Cardiac muscle cell (in vitro differentiated cells and primary cell): ENCODE results near the gene ZNRF3. TPM values are rescaled to one million over a fixed set of nuclear protein-coding genes. Genes with fewer than 3 reads are reported as not detected.

Source experiments
- DNase-seq, 2 donors: peaks; one replicate each; pipeline versions ENCODE4 v3.0.0 to v3.0.0-alpha.2; 2010 to 2017; ENCODE audit warnings: low read depth in 1 of 2, low spot score in 1 of 2
- H3K27ac ChIP-seq: fragments of 200-600 bp; sonication (generic); 2 replicates; pipeline ENCODE4 v1.5.1; 2016
- H3K27me3 ChIP-seq: fragments of 200-600 bp; sonication (generic); 2 replicates; pipeline ENCODE4 v1.6.0; 2016; ENCODE audit warnings: control low read depth
- H3K36me3 ChIP-seq: fragments of 200-600 bp; sonication (generic); 2 replicates; pipeline ENCODE4 v1.5.1; 2016; ENCODE audit warnings: control low read depth
- H3K4me1 ChIP-seq: fragments of 200-600 bp; sonication (generic); 2 replicates; pipeline ENCODE4 v1.8.1; 2017; ENCODE audit warnings: low read depth, mild to moderate bottlenecking, mixed run types
- H3K4me3 ChIP-seq: fragments of 200-600 bp; sonication (generic); 2 replicates; pipeline ENCODE4 v1.5.1; 2016; ENCODE audit warnings: mild to moderate bottlenecking
- H3K9me3 ChIP-seq: fragments of 200-600 bp; sonication (generic); 2 replicates; pipeline ENCODE4 v1.5.1; 2017; ENCODE audit warnings: low read depth, mild to moderate bottlenecking, control low read depth
- polyA plus RNA-seq: library from polyadenylated mRNA; unstranded; fragments of >200 nt; fragmentation: Nextera tagmentation; extraction: Ambion mirVana; gene quantifications from 2 replicates; pipeline ENCODE4 v1.2.1, GENCODE V29; 2016
- total RNA-seq: library from RNA; depleted of rRNA; stranded (reverse); fragments of >200 nt; gene quantifications from 2 replicates; pipeline ENCODE4 v1.2.3, GENCODE V29; 2016
- TF ChIP-seq, protein P1 (sequence below): IDR thresholded peaks from 2 replicates; pipeline ENCODE4 v1.5.1; 2012; ENCODE audit warnings: low read depth, mild to moderate bottlenecking, low read length

The ZNRF3 gene
- total and polyA plus RNA-seq, 2 experiments from 2014 or later: 23.8 to 40.4 TPM

DNA sequence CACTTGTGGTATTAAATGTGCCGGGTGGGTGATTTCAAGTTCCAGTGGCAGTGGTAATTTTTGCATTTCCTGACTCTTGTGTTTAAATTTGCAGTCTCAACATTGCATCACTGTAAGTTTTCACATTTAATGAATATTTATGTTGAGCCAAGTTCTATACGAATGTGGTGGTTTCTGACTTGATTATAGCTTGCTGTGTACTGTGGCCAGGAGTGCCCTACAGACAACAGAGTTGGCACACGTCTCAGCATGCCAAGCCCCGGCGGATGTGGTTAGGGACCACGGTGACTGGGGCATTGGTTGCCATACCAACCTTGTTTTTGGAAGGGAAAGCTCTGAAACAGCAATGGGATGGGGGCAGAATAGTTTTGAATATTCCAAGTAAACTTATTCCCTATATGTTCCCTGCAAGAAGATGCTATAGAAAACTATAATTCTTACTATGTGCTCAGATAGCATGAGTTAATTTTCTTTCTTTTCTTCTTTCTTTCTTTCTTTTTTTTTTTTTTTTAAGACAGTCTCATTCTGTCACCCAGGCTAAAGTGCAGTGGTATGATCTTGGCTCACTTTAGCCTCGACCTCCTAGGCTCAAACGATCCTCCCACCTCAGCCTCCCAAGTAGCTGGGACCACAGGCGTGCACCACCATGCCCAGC is 16.0 kb downstream of the ZNRF3 start:
- Histone ChIP-seq H3K4me1 (peaks cover 49% of the 10 kb centered on the region), H3K27me3 (no peaks in the 10 kb centered on the region), H3K27ac (no peak overlapping the region), H3K36me3 (no peaks in the 10 kb centered on the region), H3K4me3 (no peak overlapping the region), H3K9me3 (no peaks in the 10 kb centered on the region)
- TF ChIP-seq, protein P1, sequence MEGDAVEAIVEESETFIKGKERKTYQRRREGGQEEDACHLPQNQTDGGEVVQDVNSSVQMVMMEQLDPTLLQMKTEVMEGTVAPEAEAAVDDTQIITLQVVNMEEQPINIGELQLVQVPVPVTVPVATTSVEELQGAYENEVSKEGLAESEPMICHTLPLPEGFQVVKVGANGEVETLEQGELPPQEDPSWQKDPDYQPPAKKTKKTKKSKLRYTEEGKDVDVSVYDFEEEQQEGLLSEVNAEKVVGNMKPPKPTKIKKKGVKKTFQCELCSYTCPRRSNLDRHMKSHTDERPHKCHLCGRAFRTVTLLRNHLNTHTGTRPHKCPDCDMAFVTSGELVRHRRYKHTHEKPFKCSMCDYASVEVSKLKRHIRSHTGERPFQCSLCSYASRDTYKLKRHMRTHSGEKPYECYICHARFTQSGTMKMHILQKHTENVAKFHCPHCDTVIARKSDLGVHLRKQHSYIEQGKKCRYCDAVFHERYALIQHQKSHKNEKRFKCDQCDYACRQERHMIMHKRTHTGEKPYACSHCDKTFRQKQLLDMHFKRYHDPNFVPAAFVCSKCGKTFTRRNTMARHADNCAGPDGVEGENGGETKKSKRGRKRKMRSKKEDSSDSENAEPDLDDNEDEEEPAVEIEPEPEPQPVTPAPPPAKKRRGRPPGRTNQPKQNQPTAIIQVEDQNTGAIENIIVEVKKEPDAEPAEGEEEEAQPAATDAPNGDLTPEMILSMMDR: no peak
- DNase-seq: no peak

DNA sequence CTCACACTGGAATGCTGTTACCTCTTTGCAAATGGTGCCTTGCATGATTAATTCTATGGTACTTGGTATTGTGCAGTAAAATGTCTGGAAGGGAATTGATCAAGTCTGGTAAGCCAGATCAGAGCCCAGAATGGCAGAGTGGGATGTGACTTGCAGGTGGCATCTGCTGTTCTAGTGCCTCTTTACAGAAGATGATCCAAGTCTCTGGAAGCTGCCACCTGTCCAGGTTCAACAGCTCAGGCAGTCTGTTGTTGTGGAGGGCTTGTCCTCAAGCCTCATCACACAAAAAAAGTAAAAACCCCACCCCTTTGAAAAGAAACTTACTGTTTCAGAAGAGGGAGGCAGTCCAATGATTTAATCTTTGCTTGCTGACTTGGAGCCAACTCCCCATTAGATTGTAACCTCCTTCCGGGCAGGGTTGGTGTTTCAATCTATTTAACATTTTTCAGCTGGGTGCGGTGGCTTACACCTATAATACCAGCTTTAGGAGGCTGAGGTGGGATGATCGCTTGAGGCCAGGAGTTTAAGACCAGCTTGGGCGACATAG is 17.1 kb downstream of the ZNRF3 start:
- TF ChIP-seq, protein P1: no peak
- H3K4me1 ChIP-seq: peaks cover 50% of the 10 kb centered on the region
- no peak overlapping the region for H3K27ac ChIP-seq
- no peak overlapping the region for H3K4me3 ChIP-seq
- no peak for DNase-seq
- no peaks in the 10 kb centered on the region for H3K27me3 ChIP-seq
- H3K36me3 ChIP-seq: no peaks in the 10 kb centered on the region
- no peaks in the 10 kb centered on the region for H3K9me3 ChIP-seq

DNA sequence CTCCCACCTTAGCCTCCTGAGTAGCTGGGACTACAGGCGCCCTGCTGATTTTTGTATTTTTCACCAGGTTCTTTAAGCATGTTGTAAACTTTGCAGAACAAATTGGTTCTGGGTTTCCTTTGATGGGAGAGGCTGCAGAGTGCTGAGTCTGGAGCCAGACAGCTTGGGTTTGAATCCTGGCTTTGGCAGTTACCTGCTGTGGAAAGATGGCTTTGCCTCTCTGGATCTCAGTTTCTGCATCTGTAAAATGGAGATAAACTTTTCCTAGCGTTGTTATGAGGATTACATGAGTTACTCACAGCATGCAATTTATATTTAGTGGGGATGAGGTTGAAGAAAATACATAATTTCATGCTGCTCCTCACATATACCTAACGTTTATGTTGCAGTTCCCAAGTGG is 19.1 kb downstream of the ZNRF3 start:
- Histone ChIP-seq H3K27ac (peak overlapping the region; percentile 94), H3K4me3 (no peak overlapping the region), H3K9me3 (no peaks in the 10 kb centered on the region), H3K27me3 (no peaks in the 10 kb centered on the region), H3K4me1 (peaks cover 55% of the 10 kb centered on the region), H3K36me3 (no peaks in the 10 kb centered on the region)
- TF ChIP-seq, protein P1: no peak
- DNase-seq: no peak

- Histone ChIP-seq H3K4me3 (no peak overlapping the region), H3K9me3 (no peaks in the 10 kb centered on the region), H3K27ac (peak overlapping the region; percentile 94), H3K4me1 (peaks cover 57% of the 10 kb centered on the region), H3K36me3 (no peaks in the 10 kb centered on the region), H3K27me3 (no peaks in the 10 kb centered on the region)
- DNase-seq: no peak
- TF ChIP-seq, protein P1: no peak
Measured at GRCh38 chr22:28903080-28903479, 19.7 kb downstream of the ZNRF3 start.

DNA sequence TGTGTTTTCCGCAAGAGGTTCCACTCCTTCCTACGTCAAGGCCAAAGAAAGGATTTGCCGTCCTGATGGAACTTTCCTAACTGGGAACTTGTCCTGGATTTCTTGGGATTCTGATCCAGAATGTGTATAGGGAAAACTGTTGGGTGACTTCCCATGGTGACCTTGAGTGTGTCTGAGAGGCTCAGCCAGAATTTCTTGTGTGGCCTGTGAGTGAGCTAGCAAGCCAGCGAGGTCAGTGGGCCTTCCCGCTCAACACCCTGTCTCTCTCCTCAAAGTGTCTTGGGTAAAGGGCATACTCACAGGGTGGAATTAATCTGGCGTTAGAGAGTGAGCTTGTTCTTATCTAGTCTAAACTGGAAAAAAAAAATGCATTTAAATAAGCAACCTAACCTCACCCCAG is 20.4 kb downstream of the ZNRF3 start:
- Histone ChIP-seq H3K9me3 (no peaks in the 10 kb centered on the region), H3K27ac (peak overlapping the region; percentile 94), H3K27me3 (no peaks in the 10 kb centered on the region), H3K4me3 (no peak overlapping the region), H3K36me3 (no peaks in the 10 kb centered on the region), H3K4me1 (peaks cover 53% of the 10 kb centered on the region)
- DNase-seq: peak in 1 of 2 donors; percentile 48
- TF ChIP-seq, protein P1: no peak
